IgD-negative memory B cell (primary cell): ENCODE data around the gene BZW2. TPM values are rescaled to one million over a fixed set of nuclear protein-coding genes. Genes with fewer than 3 reads are reported as not detected.

ENCODE experiments used
- H3K27ac Mint-ChIP-seq, 3 donors: one replicate each; pipeline ENCODE4 v1.8.0; 2020 to 2022; ENCODE audit warnings: mild to moderate bottlenecking in 3 of 3, mixed read lengths in 3 of 3, moderate library complexity in 1 of 3
- H3K27me3 Mint-ChIP-seq: one replicate; pipeline ENCODE4 v1.8.0; 2021; ENCODE audit warnings: mixed read lengths
- H3K36me3 Mint-ChIP-seq: one replicate; pipeline ENCODE4 v1.8.0; 2020; ENCODE audit warnings: mild to moderate bottlenecking, mixed read lengths
- H3K4me1 Mint-ChIP-seq, 3 donors: one replicate each; pipeline ENCODE4 v1.8.0; 2020 to 2022; ENCODE audit warnings: mixed read lengths in 3 of 3, mild to moderate bottlenecking in 1 of 3
- H3K4me3 Mint-ChIP-seq, 4 donors: one replicate each; pipeline ENCODE4 v1.8.0; 2020 to 2022; ENCODE audit warnings: mild to moderate bottlenecking in 4 of 4, mixed read lengths in 4 of 4, moderate library complexity in 3 of 4
- H3K9me3 Mint-ChIP-seq, 3 donors: one replicate each; pipeline ENCODE4 v1.8.0; 2020 to 2021; ENCODE audit warnings: mixed read lengths in 3 of 3, mild to moderate bottlenecking in 1 of 3
- polyA plus RNA-seq: library from polyadenylated mRNA; unstranded; fragments of 300-500 nt; fragmentation: Illumina TruSeq; gene quantifications from one replicate; pipeline ENCODE4 v1.2.3, GENCODE V29; 2021

BZW2 gene
- polyA plus RNA-seq, 1 donor from 2014 or later, result 43.8 TPM

DNA sequence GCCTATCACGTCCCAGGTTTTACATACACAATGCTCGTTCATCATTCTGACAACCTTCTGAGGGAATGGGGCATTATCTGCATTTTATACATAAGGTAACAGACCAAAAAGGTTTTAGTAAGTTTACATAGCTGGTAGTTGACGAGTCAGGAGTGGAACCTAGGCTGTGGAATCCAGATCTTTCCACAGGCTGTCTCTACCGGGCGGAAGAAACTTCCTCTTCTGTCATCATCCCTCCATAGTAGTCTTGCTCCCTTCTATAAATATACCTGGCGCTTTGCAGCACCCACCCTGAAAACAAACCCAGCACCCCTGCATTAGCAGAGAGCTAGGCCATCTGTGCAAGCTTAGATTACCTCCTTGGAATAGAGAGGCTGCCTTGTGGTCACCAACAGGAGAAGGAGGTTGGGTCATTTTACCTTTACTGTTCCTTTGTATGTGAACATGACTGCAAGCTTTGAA is 108.9 kb downstream of the BZW2 start:
- H3K27me3 Mint-ChIP-seq, result no peaks in the 10 kb centered on the region
- H3K9me3 Mint-ChIP-seq, result no peaks in the 10 kb centered on the region
- H3K4me1 Mint-ChIP-seq, result peaks cover 38 to 44% (median 42%) of the 10 kb centered on the region in 3 donors
- no peaks in the 10 kb centered on the region for H3K36me3 Mint-ChIP-seq
- peak overlapping the region; percentile 89 to 100 (median 96) for H3K4me3 Mint-ChIP-seq
- H3K27ac Mint-ChIP-seq, result peak overlapping the region in 2 of 3 donors; percentile 71 to 89

DNA sequence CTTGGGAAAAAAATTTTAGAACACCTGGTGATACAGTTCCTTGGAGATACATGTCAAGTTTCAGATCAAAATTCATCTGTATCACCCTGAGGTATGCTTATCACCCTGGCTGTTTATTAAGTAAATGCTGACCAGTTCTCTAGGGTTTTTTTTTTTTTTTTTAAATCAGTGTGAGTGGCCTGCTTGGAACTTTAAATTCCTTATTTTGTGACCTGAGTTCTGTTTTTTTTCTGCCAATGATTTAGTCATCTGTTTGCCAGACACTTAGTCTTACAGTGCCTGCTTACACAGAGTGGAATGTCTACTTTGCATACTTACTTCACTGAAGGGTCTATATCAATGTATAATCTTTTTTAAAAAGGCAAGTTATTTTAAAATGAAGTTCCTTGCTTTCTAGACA is 109.4 kb downstream of the BZW2 start:
- H3K4me1 Mint-ChIP-seq, result peaks cover 43 to 50% (median 48%) of the 10 kb centered on the region in 3 donors
- H3K27ac Mint-ChIP-seq, result peak overlapping the region; percentile 71 to 89 (median 83)
- no peaks in the 10 kb centered on the region for H3K9me3 Mint-ChIP-seq
- H3K27me3 Mint-ChIP-seq, result peaks cover under 1% of the 10 kb centered on the region
- H3K4me3 Mint-ChIP-seq, result peak overlapping the region; percentile 89 to 100 (median 96)
- H3K36me3 Mint-ChIP-seq, result no peaks in the 10 kb centered on the region

Other genes with a start within 250 kb of the BZW2 start
- 0.79 TPM for gene CRPPA, start 224.6 kb upstream of the BZW2 start, polyA plus RNA-seq
- gene SOSTDC1, start 180.4 kb upstream of the BZW2 start, polyA plus RNA-seq, result not detected
- gene LRRC72, start 119.4 kb upstream of the BZW2 start, polyA plus RNA-seq, result not detected
- gene ANKMY2, start 427 bp upstream of the BZW2 start, polyA plus RNA-seq, result 16.9 TPM
- gene TSPAN13, start 107.6 kb downstream of the BZW2 start, polyA plus RNA-seq, result 72.8 TPM
- gene AGR2, start 158.8 kb downstream of the BZW2 start, polyA plus RNA-seq, result not detected
- gene AGR3, start 235.8 kb downstream of the BZW2 start, polyA plus RNA-seq, result not detected